ENCODE results near the gene ZNF239. TPM values are rescaled to one million over a fixed set of nuclear protein-coding genes. Genes with fewer than 3 reads are reported as not detected.
A peak's percentile ranks its signal among the peaks of the same experiment; 100 is the strongest.
"Not testable (repeated sequence)": the region's sequence is repeated elsewhere in the genome, so short reads cannot be mapped to it uniquely, and the experiment has no call there.

Gene ZNF239
- total RNA-seq, 2 experiments from 2014 or later, result 0.56 to 1.3 TPM

GRCh38 chr10:43573250-43574000 is 991 bp downstream of the ZNF239 start:
- Mint-ChIP-seq H3K27me3 (no peaks in the 10 kb centered on the region), H3K27ac (peak overlapping the region; percentile 61), H3K4me3 (peak overlapping the region; percentile 58), H3K36me3 (ENCODE audit: low read depth) (peaks cover 42% of the 10 kb centered on the region), H3K4me1 (ENCODE audit: low read depth) (peaks cover 52% of the 10 kb centered on the region), H3K9me3 (peaks cover 29% of the 10 kb centered on the region)
- ChIA-PET POLR2A (interaction anchor here (0.6 to 1.6 kb wide), 8 partner anchors 12 to 74 kb away, joined by 3 to 8 read pairs (median 3); no protein-coding TSS in a partner anchor), CTCF (interaction anchor here (0.6 to 1.3 kb wide), 4 partner anchors 15 to 116 kb away, joined by 3 to 5 read pairs (median 3); no protein-coding TSS in a partner anchor)
- intact Hi-C loops (cut with micrococcal nuclease), result loop anchor here (5.0 kb wide), 1 partner anchor 34 kb away; the partner anchor contains the start of gene ZNF485
- no peak for TF ChIP-seq CTCF (IDR thresholded peaks at IDR 0.05)
- ATAC-seq, result no peak
- DNase-seq, result peak; percentile 23

DNA sequence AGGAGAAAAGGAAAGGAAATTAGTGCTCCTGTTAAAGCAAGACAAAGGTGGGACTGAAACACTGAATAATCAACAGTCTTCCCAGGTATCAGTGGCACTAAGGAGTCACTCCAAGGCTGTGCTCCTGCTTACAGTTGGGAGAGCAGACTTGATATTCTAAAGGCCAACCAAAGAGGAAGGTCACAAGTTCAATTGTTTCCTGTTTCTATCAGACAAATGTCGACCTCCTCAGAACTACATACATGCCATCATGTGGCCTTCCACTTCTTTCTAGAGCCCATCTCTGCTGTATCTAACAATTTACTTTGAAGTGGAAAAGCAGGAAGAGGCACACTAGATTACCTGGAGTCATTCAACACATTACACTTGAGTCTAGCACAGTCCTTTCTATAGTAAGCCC is 3.4 kb downstream of the ZNF239 start:
- Mint-ChIP-seq H3K27me3 (no peaks in the 10 kb centered on the region), H3K27ac (no peak overlapping the region), H3K36me3 (ENCODE audit: low read depth) (peaks cover 43% of the 10 kb centered on the region), H3K4me3 (no peak overlapping the region), H3K4me1 (ENCODE audit: low read depth) (peaks cover 46% of the 10 kb centered on the region), H3K9me3 (peaks cover 18% of the 10 kb centered on the region)
- CTCF ChIA-PET, result no interaction called here
- intact Hi-C loops (cut with micrococcal nuclease), result loop anchor here (5.0 kb wide), 1 partner anchor 36 kb away; the partner anchor contains the start of gene ZNF485
- no peak for TF ChIP-seq CTCF (IDR thresholded peaks at IDR 0.05)
- ATAC-seq, result no peak
- POLR2A ChIA-PET, result no interaction called here
- DNase-seq, result no peak

DNA sequence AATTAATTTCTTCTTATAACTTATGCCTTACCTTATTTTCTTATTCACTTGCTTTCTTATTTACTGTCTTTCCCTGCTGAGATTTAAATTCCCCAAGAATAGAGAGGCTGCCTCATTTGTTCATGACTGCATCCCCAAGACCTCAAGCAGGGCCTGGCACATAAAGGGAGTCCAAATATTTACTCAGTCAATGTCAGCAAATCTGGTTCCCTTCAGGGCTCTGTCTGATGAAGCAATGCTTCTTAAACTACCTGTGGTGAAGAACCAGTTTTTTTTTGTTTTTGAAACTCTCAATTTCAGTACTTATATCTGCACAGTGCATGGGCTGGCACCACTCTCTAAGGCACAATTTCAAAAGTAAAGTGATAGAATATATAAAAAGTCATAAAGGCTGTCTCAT is 4.7 kb downstream of the ZNF239 start:
- no peak for TF ChIP-seq CTCF (IDR thresholded peaks at IDR 0.05)
- no peak for DNase-seq
- Mint-ChIP-seq H3K4me3 (no peak overlapping the region), H3K9me3 (peaks cover 7% of the 10 kb centered on the region), H3K4me1 (ENCODE audit: low read depth) (peaks cover 33% of the 10 kb centered on the region), H3K36me3 (ENCODE audit: low read depth) (peaks cover 38% of the 10 kb centered on the region), H3K27me3 (no peaks in the 10 kb centered on the region), H3K27ac (no peak overlapping the region)
- CTCF ChIA-PET, result no interaction called here
- no peak for ATAC-seq
- intact Hi-C loops (cut with micrococcal nuclease), result loop anchor here (5.0 kb wide), 1 partner anchor 38 kb away; the partner anchor contains the start of gene ZNF485
- POLR2A ChIA-PET, result no interaction called here

GRCh38 chr10:43557214-43557613 is 17.2 kb downstream of the ZNF239 start:
- Mint-ChIP-seq H3K36me3 (ENCODE audit: low read depth) (peaks cover 68% of the 10 kb centered on the region), H3K9me3 (peaks cover 50% of the 10 kb centered on the region), H3K4me3 (no peak overlapping the region), H3K27me3 (no peaks in the 10 kb centered on the region), H3K4me1 (ENCODE audit: low read depth) (no peaks in the 10 kb centered on the region), H3K27ac (no peak overlapping the region)
- intact Hi-C loops (cut with micrococcal nuclease), result no loop called here
- CTCF ChIA-PET, result no interaction called here
- POLR2A ChIA-PET, result interaction anchor here (1.3 kb wide), 1 partner anchor 17 kb away, joined by 3 read pairs; no protein-coding TSS in a partner anchor
- no peak for DNase-seq
- no peak for TF ChIP-seq CTCF (IDR thresholded peaks at IDR 0.05)
- no peak for ATAC-seq

DNA sequence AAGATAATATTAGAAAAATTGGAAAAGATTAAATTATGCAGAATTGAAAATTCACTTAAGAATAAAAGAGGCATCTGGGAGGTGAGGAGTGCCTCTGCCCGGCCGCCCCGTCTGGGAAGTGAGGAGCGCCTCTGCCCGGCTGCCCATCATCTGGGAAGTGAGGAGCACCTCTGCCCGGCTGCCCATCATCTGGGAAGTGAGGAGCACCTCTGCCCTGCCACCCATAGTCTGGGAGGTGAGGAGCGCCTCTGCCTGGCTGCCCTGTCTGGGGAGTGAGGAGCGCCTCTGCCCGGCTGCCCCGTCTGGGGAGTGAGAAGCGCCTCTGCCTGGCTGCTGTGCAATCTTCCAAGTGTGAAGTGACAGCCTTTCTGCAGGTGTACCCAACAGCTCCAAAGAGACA is 30.7 kb downstream of the ZNF239 start:
- DNase-seq; ATAC-seq; H3K4me1 Mint-ChIP-seq (ENCODE audit: low read depth); H3K36me3 Mint-ChIP-seq (ENCODE audit: low read depth); intact Hi-C loops (cut with micrococcal nuclease); H3K4me3 Mint-ChIP-seq; POLR2A ChIA-PET; H3K27me3 Mint-ChIP-seq; H3K27ac Mint-ChIP-seq; CTCF ChIA-PET: not testable (repeated sequence)
- peaks cover 20% of the 10 kb centered on the region for H3K9me3 Mint-ChIP-seq

Measured in activated CD8-positive, alpha-beta T cell treated with anti-CD3 and anti-CD28 coated beads for 36 hours (primary cell).